Left ventricle myocardium inferior (tissue), 1 donor: ENCODE results near the gene STX2. TPM values are rescaled to one million over a fixed set of nuclear protein-coding genes. Genes with fewer than 3 reads are reported as not detected.

Experiments
- DNase-seq: peaks from one replicate; pipeline ENCODE4 v3.0.0-alpha.2; 2020
- H3K27ac ChIP-seq: fragments of 200-600 bp; replicated peaks from 2 replicates; pipeline ENCODE4 v1.8.0; 2021
- H3K27me3 ChIP-seq: fragments of 200-600 bp; 2 replicates; pipeline ENCODE4 v1.8.0; 2021; ENCODE audit warnings: low read depth
- H3K36me3 ChIP-seq: fragments of 200-600 bp; 2 replicates; pipeline ENCODE4 v1.8.0; 2021
- H3K4me1 ChIP-seq: fragments of 200-600 bp; 2 replicates; pipeline ENCODE4 v1.8.0; 2021
- H3K4me3 ChIP-seq: fragments of 200-600 bp; 2 replicates; pipeline ENCODE4 v1.8.0; 2021; ENCODE audit warnings: mild to moderate bottlenecking, moderate library complexity
- H3K9me3 ChIP-seq: fragments of 200-600 bp; replicated peaks from 2 replicates; pipeline ENCODE4 v1.8.0; 2021
- CTCF ChIP-seq: fragments of 200-600 bp; IDR thresholded peaks from 2 replicates; pipeline ENCODE4 v1.8.0; 2021; ENCODE audit warnings: antibody characterized with exemption, mild to moderate bottlenecking, borderline replicate concordance
- intact Hi-C: fragments of 100-400 bp; cut with micrococcal nuclease; formaldehyde crosslinking; loops from one replicate; pipeline ENCODE4 v1.11.0; 2022
- total RNA-seq: library from RNA; stranded (reverse); fragmentation: NEBNext Ultra II Directional; extraction: Animal tissue kit (Norgen Biotek cat#: 25700); gene quantifications from one replicate; pipeline ENCODE4 v1.2.1, GENCODE V29; 2021
- donor health status: DM: no; HTN: yes; CAD: no; lungs with severe emphysema.

STX2 gene
- total RNA-seq, 1 donor from 2014 or later = 11.1 TPM

DNA sequence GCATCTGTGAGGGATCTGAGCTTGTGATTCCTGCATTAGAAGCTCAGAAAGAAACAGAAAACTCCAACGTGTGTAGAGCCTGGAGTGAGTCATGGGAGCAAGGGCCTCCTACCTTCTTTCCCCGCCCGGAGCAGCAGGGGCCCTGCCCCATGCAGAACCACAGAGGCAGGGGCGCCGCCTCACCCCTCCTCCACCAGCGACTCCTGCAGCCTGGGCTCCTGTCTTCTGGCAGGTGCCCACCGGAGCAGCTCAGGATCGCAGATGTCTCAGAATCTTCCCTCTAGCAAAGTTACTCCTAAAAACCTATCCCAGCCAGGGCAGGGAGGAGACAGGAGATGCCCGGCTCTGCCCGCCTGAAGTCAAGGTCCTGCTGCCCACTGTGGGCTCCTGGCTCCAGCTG, 58.7 kb downstream of the STX2 start:
- DNase-seq = no peak
- intact Hi-C loops = no loop called here
- Histone ChIP-seq H3K36me3 (peaks cover 33% of the 10 kb centered on the region), H3K4me3 (no peak overlapping the region), H3K27me3 (peaks cover 7% of the 10 kb centered on the region), H3K9me3 (peaks cover 14% of the 10 kb centered on the region), H3K27ac (no peak overlapping the region), H3K4me1 (peaks cover 15% of the 10 kb centered on the region)
- no peak for TF ChIP-seq CTCF

DNA sequence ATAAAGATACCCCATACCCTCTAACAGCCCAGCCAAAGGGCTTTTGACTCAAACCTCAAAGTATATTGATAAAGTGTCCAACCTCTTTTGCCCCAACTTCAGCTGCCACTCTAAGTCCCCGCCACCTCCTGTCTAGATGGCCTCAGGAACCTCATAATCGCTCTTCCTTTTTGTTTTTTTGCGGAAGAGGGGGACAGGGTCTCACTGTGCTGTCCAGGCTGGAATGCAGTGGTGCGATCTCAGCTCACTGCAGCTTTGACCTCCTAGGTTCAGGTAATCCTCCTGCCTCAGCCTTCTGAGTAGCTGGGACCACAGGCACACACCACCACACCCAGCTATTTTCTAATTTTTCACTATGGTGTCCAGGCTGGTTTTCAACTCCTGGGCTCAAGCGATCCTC, 60.3 kb downstream of the STX2 start:
- Histone ChIP-seq H3K36me3 (peaks cover 18% of the 10 kb centered on the region), H3K4me1 (peaks cover 15% of the 10 kb centered on the region), H3K27ac (no peak overlapping the region), H3K4me3 (no peak overlapping the region), H3K27me3 (peaks cover 23% of the 10 kb centered on the region), H3K9me3 (no peaks in the 10 kb centered on the region)
- DNase-seq = no peak
- TF ChIP-seq CTCF = no peak
- intact Hi-C loops = no loop called here

GRCh38 chr12:130776857-130777339, 62.2 kb downstream of the STX2 start:
- Histone ChIP-seq H3K27me3 (peaks cover 41% of the 10 kb centered on the region), H3K4me1 (peaks cover 15% of the 10 kb centered on the region), H3K4me3 (peak overlapping the region; percentile 53), H3K9me3 (no peaks in the 10 kb centered on the region), H3K36me3 (peaks cover 12% of the 10 kb centered on the region), H3K27ac (no peak overlapping the region)
- no peak for DNase-seq
- no peak for TF ChIP-seq CTCF
- intact Hi-C loops = no loop called here

DNA sequence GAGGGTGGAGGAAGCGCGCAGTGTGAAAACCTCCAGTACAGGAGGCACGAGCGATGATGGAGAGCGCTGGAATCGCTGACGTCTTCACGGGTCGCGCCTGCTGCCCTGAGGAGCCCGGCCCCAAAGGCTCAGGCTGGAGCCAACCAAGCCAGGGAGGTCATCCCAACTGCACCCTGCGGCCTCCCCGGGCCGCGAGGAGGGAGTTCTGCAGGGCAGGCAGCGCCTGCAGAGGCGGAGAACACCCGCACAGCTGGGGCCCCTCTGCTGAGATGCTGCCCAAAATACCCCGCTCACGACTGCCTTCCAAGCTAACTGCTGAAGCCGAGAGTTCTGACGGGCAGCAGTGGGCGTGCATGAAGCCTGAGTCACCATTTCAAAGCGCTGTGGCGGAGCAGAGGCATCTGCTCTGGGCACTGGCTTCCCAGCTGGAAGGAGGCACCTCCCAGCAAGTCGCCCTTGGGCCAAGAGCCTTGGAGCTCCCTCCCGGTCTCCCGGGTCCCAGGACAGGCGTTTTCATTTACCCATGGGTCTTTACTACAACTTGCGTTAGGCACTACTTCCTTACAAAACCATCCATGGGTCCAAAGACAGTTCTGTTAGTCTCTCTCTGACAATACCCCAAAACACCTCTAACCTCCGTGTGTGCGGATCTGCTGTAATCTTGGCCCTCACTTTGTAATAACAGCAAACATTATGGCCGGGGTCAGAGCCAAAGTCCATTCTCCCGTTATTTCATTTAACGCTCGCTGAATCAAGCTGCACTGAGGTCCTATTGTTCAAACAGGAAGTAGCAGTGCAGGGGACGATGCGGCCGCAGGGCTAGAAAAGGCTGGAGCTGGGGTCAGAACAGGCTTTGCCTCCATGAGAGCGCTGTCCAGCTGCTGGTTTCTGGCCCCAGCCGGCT, 62.8 kb downstream of the STX2 start:
- H3K4me3 ChIP-seq = peak overlapping the region; percentile 53
- peaks cover 48% of the 10 kb centered on the region for H3K27me3 ChIP-seq
- no peak overlapping the region for H3K27ac ChIP-seq
- peaks cover 15% of the 10 kb centered on the region for H3K4me1 ChIP-seq
- intact Hi-C loops = no loop called here
- H3K9me3 ChIP-seq = no peaks in the 10 kb centered on the region
- TF ChIP-seq CTCF = no peak
- no peak for DNase-seq
- H3K36me3 ChIP-seq = peaks cover 11% of the 10 kb centered on the region

GRCh38 chr12:130770413-130771028, 68.5 kb downstream of the STX2 start:
- DNase-seq = no peak
- peaks cover 86% of the 10 kb centered on the region for H3K27me3 ChIP-seq
- intact Hi-C loops = no loop called here

More at GRCh38 chr12:130770413-130771028, 68.5 kb downstream of the STX2 start:
- Histone ChIP-seq H3K4me3 (no peak overlapping the region), H3K36me3 (no peaks in the 10 kb centered on the region), H3K4me1 (peaks cover 1% of the 10 kb centered on the region), H3K9me3 (no peaks in the 10 kb centered on the region), H3K27ac (no peak overlapping the region)
- TF ChIP-seq CTCF = no peak
